Activated T-cell treated with anti-CD3 and anti-CD28 coated beads, Interleukin-2, amount 50 U/mL, for 24 hours (primary cell): ENCODE results near the gene SULT1A4.
"Not testable (repeated sequence)": the region's sequence is repeated elsewhere in the genome, so short reads cannot be mapped to it uniquely, and the experiment has no call there.

Experiments used
- DNase-seq: peaks from one replicate; pipeline ENCODE4 v3.0.0-alpha.2; 2020
- H3K27ac Mint-ChIP-seq: 2 replicates; pipeline ENCODE4 v1.8.0; 2020; ENCODE audit warnings: mild to moderate bottlenecking, mixed read lengths
- H3K27me3 Mint-ChIP-seq: 2 replicates; pipeline ENCODE4 v1.8.0; 2020; ENCODE audit warnings: mixed read lengths
- H3K36me3 Mint-ChIP-seq: 2 replicates; pipeline ENCODE4 v1.8.0; 2020; ENCODE audit warnings: low read depth, mixed read lengths
- H3K4me1 Mint-ChIP-seq: 2 replicates; pipeline ENCODE4 v1.8.0; 2020; ENCODE audit warnings: low read depth, mixed read lengths
- H3K4me3 Mint-ChIP-seq: 2 replicates; pipeline ENCODE4 v1.8.0; 2020; ENCODE audit warnings: mild to moderate bottlenecking, moderate library complexity, mixed read lengths
- H3K9me3 Mint-ChIP-seq: 2 replicates; pipeline ENCODE4 v1.8.0; 2020; ENCODE audit warnings: mixed read lengths

The SULT1A4 gene

DNA sequence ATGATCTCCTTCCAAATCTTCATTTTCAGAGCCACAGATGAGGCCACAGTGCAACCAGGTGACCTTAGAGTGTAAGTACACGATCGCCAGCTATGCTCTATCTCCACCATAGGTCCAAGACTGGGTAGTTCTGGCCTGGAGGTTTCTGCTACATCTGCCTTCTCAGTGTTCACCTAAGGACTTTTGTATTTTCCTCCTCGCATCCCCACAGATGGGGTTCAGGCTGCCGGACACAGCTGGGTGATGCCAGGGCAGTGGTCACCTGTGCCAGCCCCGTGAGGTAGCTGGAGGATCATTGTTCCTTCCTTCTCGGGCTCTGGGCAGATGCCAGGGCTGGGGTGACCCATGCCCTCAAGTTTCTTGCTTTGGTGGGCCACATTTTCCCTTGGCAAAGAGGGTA, 46.6 kb downstream of the SULT1A4 start, which contains the start of gene NPIPB12:
Gene NPIPB12, minus strand, starts transcription at position 101 of the 400 bp plus-strand sequence.
- not testable (repeated sequence) for H3K27me3 Mint-ChIP-seq, H3K4me1 Mint-ChIP-seq, DNase-seq, H3K27ac Mint-ChIP-seq, H3K9me3 Mint-ChIP-seq, H3K36me3 Mint-ChIP-seq, H3K4me3 Mint-ChIP-seq
